ENCODE measurements around the gene ATXN2.

The ATXN2 gene

GRCh38 chr12:111574797-111575443 is 24.2 kb downstream of the ATXN2 start:
- Histone ChIP-seq H4K91ac (ENCODE audit: low read length) (no peak overlapping the region), H3K27me3 (ENCODE audit: control insufficient read depth in 1 of 2, insufficient read depth in 1 of 2, low read length in 2 of 2) (no peaks in the 10 kb centered on the region), H3K36me3 (ENCODE audit: control insufficient read depth in 1 of 2, insufficient read depth in 2 of 2, low read depth in 1 of 2, low read length in 2 of 2) (peaks cover 6 to 8% of the 10 kb centered on the region in 2 experiments), H3K9me3 (ENCODE audit: control insufficient read depth, low read length) (no peaks in the 10 kb centered on the region), H3K4me2 (ENCODE audit: low read length, poor library complexity, severe bottlenecking) (no peak overlapping the region), H3K4me3 (ENCODE audit: insufficient read depth in 1 of 2, low read depth in 1 of 2, low read length in 2 of 2) (no peak overlapping the region), H2BK12ac (ENCODE audit: low read length in 2 of 2) (no peak overlapping the region), H2AFZ (ENCODE audit: low read depth, low read length) (no peak overlapping the region), H2BK5ac (ENCODE audit: low read depth, low read length, poor library complexity, severe bottlenecking) (no peak overlapping the region), H2AK5ac (ENCODE audit: low read length, severe bottlenecking) (no peak overlapping the region), H3K27ac (ENCODE audit: low read length, poor library complexity, severe bottlenecking) (no peak overlapping the region), H3K18ac (ENCODE audit: low read depth in 1 of 2, low read length in 2 of 2) (no peak overlapping the region), H4K8ac (ENCODE audit: low read length) (no peak overlapping the region), H3K4me1 (ENCODE audit: control insufficient read depth, insufficient read depth, low read depth, low read length) (peaks cover 7% of the 10 kb centered on the region), H3K14ac (ENCODE audit: low read length in 2 of 2) (no peak overlapping the region), H3K79me1 (replicated peaks; ENCODE audit: low read length, poor library complexity, severe bottlenecking) (peaks cover 3% of the 10 kb centered on the region), H3K23ac (ENCODE audit: low read length in 2 of 2) (no peak overlapping the region), H3K9ac (ENCODE audit: low read length) (no peak overlapping the region), H2BK120ac (ENCODE audit: low read depth, low read length) (no peak overlapping the region), H2BK15ac (ENCODE audit: low read depth, poor library complexity, severe bottlenecking) (no peak overlapping the region), H3K4ac (ENCODE audit: low read depth in 1 of 2, low read length in 2 of 2) (no peak overlapping the region)
- no peak for DNase-seq
- WGBS: 97% methylated on average over 4 of the region's 7 CpGs

DNA sequence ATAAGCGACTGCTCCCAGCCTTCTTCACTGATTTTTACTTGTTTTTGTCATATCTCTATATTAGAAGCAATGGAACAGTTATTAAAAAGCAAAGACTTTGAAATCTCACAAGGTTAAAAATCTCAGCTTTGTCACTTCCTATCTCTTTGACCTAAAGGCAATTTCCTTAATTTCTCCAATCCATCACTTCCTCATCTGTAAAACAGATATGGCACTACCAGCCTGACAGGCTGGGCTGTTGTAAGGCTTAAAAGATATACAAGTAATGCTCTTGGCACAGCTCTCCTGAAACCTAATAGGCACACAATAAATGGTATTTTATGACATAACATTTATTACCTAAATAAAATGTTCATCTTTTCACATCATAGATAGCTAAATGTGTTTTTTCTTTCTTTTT is 25.6 kb downstream of the ATXN2 start:
- H3K36me3 ChIP-seq (ENCODE audit: control insufficient read depth in 1 of 2, insufficient read depth in 2 of 2, low read depth in 1 of 2, low read length in 2 of 2): peaks cover 3 to 7% of the 10 kb centered on the region in 2 experiments
- no peak overlapping the region for H3K27ac ChIP-seq (ENCODE audit: low read length, poor library complexity, severe bottlenecking)
- no peak overlapping the region for H2BK5ac ChIP-seq (ENCODE audit: low read depth, low read length, poor library complexity, severe bottlenecking)
- WGBS: no CpG with 5 or more reads among the region's 1 CpG
- H3K18ac ChIP-seq (ENCODE audit: low read depth in 1 of 2, low read length in 2 of 2): no peak overlapping the region
- peaks cover 9% of the 10 kb centered on the region for H3K4me1 ChIP-seq (ENCODE audit: control insufficient read depth, insufficient read depth, low read depth, low read length)
- H2BK120ac ChIP-seq (ENCODE audit: low read depth, low read length): no peak overlapping the region
- H3K4ac ChIP-seq (ENCODE audit: low read depth in 1 of 2, low read length in 2 of 2): no peak overlapping the region
- H2BK12ac ChIP-seq (ENCODE audit: low read length in 2 of 2): no peak overlapping the region
- no peaks in the 10 kb centered on the region for H3K27me3 ChIP-seq (ENCODE audit: control insufficient read depth in 1 of 2, insufficient read depth in 1 of 2, low read length in 2 of 2)
- no peak overlapping the region for H4K91ac ChIP-seq (ENCODE audit: low read length)
- H2BK15ac ChIP-seq (ENCODE audit: low read depth, poor library complexity, severe bottlenecking): no peak overlapping the region
- no peak overlapping the region for H3K9ac ChIP-seq (ENCODE audit: low read length)
- no peak overlapping the region for H2AK5ac ChIP-seq (ENCODE audit: low read length, severe bottlenecking)
- H3K4me3 ChIP-seq (ENCODE audit: insufficient read depth in 1 of 2, low read depth in 1 of 2, low read length in 2 of 2): no peak overlapping the region
- no peak for DNase-seq
- H3K79me1 ChIP-seq (replicated peaks; ENCODE audit: low read length, poor library complexity, severe bottlenecking): peaks cover 3% of the 10 kb centered on the region
- no peak overlapping the region for H2AFZ ChIP-seq (ENCODE audit: low read depth, low read length)
- H3K23ac ChIP-seq (ENCODE audit: low read length in 2 of 2): no peak overlapping the region
- H3K4me2 ChIP-seq (ENCODE audit: low read length, poor library complexity, severe bottlenecking): no peak overlapping the region
- H4K8ac ChIP-seq (ENCODE audit: low read length): no peak overlapping the region
- H3K14ac ChIP-seq (ENCODE audit: low read length in 2 of 2): no peak overlapping the region
- no peaks in the 10 kb centered on the region for H3K9me3 ChIP-seq (ENCODE audit: control insufficient read depth, low read length)

- no peak overlapping the region for H2AFZ ChIP-seq (ENCODE audit: low read depth, low read length)
- DNase-seq: peak; percentile 84
- H3K9me3 ChIP-seq (ENCODE audit: control insufficient read depth, low read length): no peaks in the 10 kb centered on the region
- H3K4me2 ChIP-seq (ENCODE audit: low read length, poor library complexity, severe bottlenecking): no peak overlapping the region
- H3K4me1 ChIP-seq (ENCODE audit: control insufficient read depth, insufficient read depth, low read depth, low read length): peaks cover 7% of the 10 kb centered on the region
- H3K79me1 ChIP-seq (replicated peaks; ENCODE audit: low read length, poor library complexity, severe bottlenecking): peaks cover 4% of the 10 kb centered on the region
- H3K4me3 ChIP-seq (ENCODE audit: insufficient read depth in 1 of 2, low read depth in 1 of 2, low read length in 2 of 2): peak overlapping the region in 1 of 2 experiments; percentile 19
- H2BK15ac ChIP-seq (ENCODE audit: low read depth, poor library complexity, severe bottlenecking): no peak overlapping the region
- H3K36me3 ChIP-seq (ENCODE audit: control insufficient read depth in 1 of 2, insufficient read depth in 2 of 2, low read depth in 1 of 2, low read length in 2 of 2): peaks cover 0 to 7% of the 10 kb centered on the region in 2 experiments
- H3K27ac ChIP-seq (ENCODE audit: low read length, poor library complexity, severe bottlenecking): peak overlapping the region; percentile 48
- peak overlapping the region in 1 of 2 experiments; percentile 33 for H3K18ac ChIP-seq (ENCODE audit: low read depth in 1 of 2, low read length in 2 of 2)
- H3K14ac ChIP-seq (ENCODE audit: low read length in 2 of 2): no peak overlapping the region
- H3K9ac ChIP-seq (ENCODE audit: low read length): peak overlapping the region; percentile 27
- H2BK120ac ChIP-seq (ENCODE audit: low read depth, low read length): no peak overlapping the region
- WGBS: 34% methylated on average over 9 of the region's 9 CpGs
- H4K91ac ChIP-seq (ENCODE audit: low read length): no peak overlapping the region
- no peak overlapping the region for H3K4ac ChIP-seq (ENCODE audit: low read depth in 1 of 2, low read length in 2 of 2)
- no peak overlapping the region for H2BK5ac ChIP-seq (ENCODE audit: low read depth, low read length, poor library complexity, severe bottlenecking)
- H2BK12ac ChIP-seq (ENCODE audit: low read length in 2 of 2): no peak overlapping the region
- H2AK5ac ChIP-seq (ENCODE audit: low read length, severe bottlenecking): no peak overlapping the region
- H3K23ac ChIP-seq (ENCODE audit: low read length in 2 of 2): no peak overlapping the region
- H3K27me3 ChIP-seq (ENCODE audit: control insufficient read depth in 1 of 2, insufficient read depth in 1 of 2, low read length in 2 of 2): no peaks in the 10 kb centered on the region
- H4K8ac ChIP-seq (ENCODE audit: low read length): no peak overlapping the region
These were observed 28.8 kb downstream of the ATXN2 start for GRCh38 chr12:111570084-111570961.

- no peak overlapping the region for H3K4me2 ChIP-seq (ENCODE audit: low read length, poor library complexity, severe bottlenecking)
- H3K18ac ChIP-seq (ENCODE audit: low read depth in 1 of 2, low read length in 2 of 2): peak overlapping the region in 1 of 2 experiments; percentile 37
- H3K79me1 ChIP-seq (replicated peaks; ENCODE audit: low read length, poor library complexity, severe bottlenecking): peaks cover 3% of the 10 kb centered on the region
- DNase-seq: no peak
- H2AK5ac ChIP-seq (ENCODE audit: low read length, severe bottlenecking): peak overlapping the region; percentile 43
- H2AFZ ChIP-seq (ENCODE audit: low read depth, low read length): no peak overlapping the region
- peak overlapping the region; percentile 48 for H3K27ac ChIP-seq (ENCODE audit: low read length, poor library complexity, severe bottlenecking)
- peak overlapping the region; percentile 42 for H4K8ac ChIP-seq (ENCODE audit: low read length)
- no peak overlapping the region for H2BK120ac ChIP-seq (ENCODE audit: low read depth, low read length)
- H4K91ac ChIP-seq (ENCODE audit: low read length): no peak overlapping the region
- H2BK12ac ChIP-seq (ENCODE audit: low read length in 2 of 2): no peak overlapping the region
- no peak overlapping the region for H3K14ac ChIP-seq (ENCODE audit: low read length in 2 of 2)
- H2BK5ac ChIP-seq (ENCODE audit: low read depth, low read length, poor library complexity, severe bottlenecking): no peak overlapping the region
- WGBS: 95% methylated on average over 5 of the region's 6 CpGs
- H3K36me3 ChIP-seq (ENCODE audit: control insufficient read depth in 1 of 2, insufficient read depth in 2 of 2, low read depth in 1 of 2, low read length in 2 of 2): peaks cover 0 to 11% of the 10 kb centered on the region in 2 experiments
- H3K4me3 ChIP-seq (ENCODE audit: insufficient read depth in 1 of 2, low read depth in 1 of 2, low read length in 2 of 2): peak overlapping the region in 1 of 2 experiments; percentile 19
- H2BK15ac ChIP-seq (ENCODE audit: low read depth, poor library complexity, severe bottlenecking): no peak overlapping the region
- H3K23ac ChIP-seq (ENCODE audit: low read length in 2 of 2): no peak overlapping the region
- no peak overlapping the region for H3K9ac ChIP-seq (ENCODE audit: low read length)
- H3K9me3 ChIP-seq (ENCODE audit: control insufficient read depth, low read length): no peaks in the 10 kb centered on the region
- peak overlapping the region; percentile 17 to 36 for H3K4ac ChIP-seq (ENCODE audit: low read depth in 1 of 2, low read length in 2 of 2)
- H3K4me1 ChIP-seq (ENCODE audit: control insufficient read depth, insufficient read depth, low read depth, low read length): peaks cover 7% of the 10 kb centered on the region
- H3K27me3 ChIP-seq (ENCODE audit: control insufficient read depth in 1 of 2, insufficient read depth in 1 of 2, low read length in 2 of 2): no peaks in the 10 kb centered on the region
These were observed 29.6 kb downstream of the ATXN2 start for GRCh38 chr12:111569363-111570083.

Data from mesenchymal stem cell (in vitro differentiated cells and primary cell).